ENCODE measurements around the gene MCF2L.
"Not testable (repeated sequence)": the region's sequence is repeated elsewhere in the genome, so short reads cannot be mapped to it uniquely, and the experiment has no call there.

MCF2L gene

DNA sequence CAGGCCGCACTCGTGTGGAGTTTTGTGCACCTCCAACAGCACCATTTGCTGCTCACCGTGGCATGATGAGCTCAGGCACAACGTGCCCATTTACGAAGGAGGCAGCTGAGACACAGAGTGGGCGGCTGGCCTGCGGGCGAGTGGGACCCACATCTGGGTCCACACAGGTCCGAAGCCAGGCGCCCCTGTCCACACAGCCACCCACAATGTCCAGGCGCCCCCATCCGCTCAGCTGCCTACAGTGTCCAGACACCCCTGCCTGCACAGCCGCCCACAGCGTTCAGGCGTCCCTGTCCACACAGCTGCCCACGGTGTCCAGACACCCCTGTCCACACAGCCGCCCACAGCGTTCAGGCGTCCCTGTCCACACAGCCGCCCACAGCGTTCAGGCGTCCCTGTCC lies 94.1 kb downstream of the MCF2L start:
- no peak overlapping the region for H3K4me3 ChIP-seq (ENCODE audit: low read depth, low read length)

DNA sequence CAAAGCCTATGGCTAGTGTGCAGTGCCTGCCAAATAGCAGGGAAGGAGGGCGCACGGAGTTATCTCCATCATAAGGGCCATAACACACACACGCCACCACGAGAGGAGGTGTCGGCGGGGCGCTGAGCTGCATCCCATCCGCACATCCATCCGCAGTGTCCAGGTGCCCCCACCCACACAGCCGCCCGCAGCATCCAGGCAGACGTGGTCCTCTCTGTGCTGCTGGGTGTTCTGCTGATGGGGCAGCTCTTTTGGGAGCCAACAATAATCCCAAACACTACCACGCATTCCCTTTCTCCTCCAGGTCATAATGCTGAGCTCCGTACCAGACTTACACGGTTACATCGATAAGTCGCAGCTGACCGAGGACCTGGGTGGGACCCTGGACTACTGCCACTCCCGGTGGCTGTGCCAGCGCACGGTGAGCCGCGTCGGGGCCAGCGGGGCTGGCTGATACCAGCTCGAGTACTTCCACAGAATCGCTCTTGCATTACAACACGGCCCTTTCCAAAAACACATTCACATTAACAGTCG lies 95.1 kb downstream of the MCF2L start:
- H3K4me3 ChIP-seq (ENCODE audit: low read depth, low read length) = no peak overlapping the region

DNA sequence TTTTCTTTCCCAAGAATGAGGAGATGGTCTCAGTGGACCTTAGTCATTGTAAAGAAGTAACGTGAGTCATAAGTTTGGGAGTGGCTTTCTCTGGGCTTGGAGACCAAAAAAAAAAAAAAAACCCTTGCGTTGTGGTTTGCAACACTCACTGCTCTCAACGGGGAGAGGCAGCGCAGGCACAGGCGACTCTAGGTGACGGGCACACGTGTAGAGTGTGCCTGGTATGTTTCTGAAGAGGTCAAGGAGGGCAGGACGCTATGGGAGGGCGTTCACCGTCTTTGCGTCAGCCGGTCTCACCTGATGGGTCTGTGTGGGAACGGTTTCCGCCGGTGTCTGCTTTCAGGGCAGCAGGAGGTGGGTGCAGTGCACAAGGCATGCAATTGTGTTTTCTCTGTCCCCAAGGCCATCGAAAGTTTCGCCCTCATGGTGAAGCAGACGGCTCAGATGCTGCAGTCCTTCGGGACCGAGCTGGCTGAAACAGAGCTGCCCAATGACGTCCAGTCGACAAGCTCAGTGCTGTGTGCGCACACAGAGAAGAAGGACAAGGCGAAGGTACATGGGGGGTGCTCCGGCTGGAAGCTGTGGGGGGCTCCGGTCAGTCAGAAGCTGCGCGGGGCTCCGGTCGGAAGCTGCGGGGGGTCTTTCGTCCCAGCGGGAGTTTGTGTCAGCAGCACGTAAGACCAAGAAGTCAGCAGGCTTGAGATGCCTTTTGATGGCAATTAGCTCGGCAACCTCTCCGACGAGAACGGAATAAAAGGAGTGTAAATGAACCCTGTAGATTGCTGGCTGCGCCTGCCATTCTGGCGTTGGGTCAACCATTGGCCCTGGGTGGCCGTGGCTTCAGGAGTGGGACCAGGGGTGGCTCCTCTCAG lies 95.8 kb downstream of the MCF2L start:
- H3K4me3 ChIP-seq (ENCODE audit: low read depth, low read length) = no peak overlapping the region

GRCh38 chr13:113065406-113066141 lies 96.6 kb downstream of the MCF2L start:
- no peak overlapping the region for H3K4me3 ChIP-seq (ENCODE audit: low read depth, low read length)

GRCh38 chr13:113066142-113066455 lies 97.1 kb downstream of the MCF2L start:
- no peak overlapping the region for H3K4me3 ChIP-seq (ENCODE audit: low read depth, low read length)

DNA sequence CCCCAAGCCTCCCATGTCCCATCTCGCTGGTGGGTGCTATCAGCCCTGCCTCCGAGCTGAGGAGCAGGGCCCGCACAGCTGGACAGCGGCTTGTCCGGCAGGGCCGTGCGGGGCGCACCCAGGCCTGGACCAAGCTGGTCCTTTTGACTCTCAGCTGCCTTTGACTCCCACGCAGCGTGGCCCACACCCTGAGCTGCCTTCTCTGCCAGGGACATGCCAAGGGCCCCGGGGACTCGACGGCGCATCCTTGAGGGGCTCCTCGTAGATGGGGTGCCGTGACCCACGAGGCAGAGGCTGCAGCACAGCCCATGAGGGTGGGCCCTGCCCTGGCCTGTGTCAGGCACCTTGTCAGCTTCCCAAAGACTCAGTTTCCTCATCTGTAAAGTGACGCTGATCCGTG lies 97.7 kb downstream of the MCF2L start:
- H3K4me3 ChIP-seq (ENCODE audit: low read depth, low read length) = no peak overlapping the region

GRCh38 chr13:113069861-113070805 lies 101.1 kb downstream of the MCF2L start:
- no peak overlapping the region for H3K4me3 ChIP-seq (ENCODE audit: low read depth, low read length)

DNA sequence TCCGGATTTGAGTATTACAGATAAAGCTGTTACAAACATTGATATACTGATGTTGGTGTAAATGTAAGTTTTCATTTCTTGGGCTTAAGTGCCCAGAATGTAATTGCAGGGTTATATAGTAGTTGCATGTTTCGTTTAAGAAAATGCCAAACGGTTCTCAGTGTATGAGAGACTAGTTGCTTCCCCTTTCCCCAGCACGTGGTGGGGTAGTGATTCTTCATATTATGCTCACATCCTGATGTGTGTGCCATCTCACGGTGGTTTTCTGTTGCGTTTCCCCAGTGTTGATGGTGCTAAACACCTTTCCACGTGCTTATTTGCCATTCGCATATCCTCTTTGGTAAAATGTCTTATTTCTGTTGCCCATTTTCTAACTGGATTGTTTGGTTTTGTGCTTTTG lies 101.8 kb downstream of the MCF2L start:
- H3K4me3 ChIP-seq (ENCODE audit: low read depth, low read length) = no peak overlapping the region

- no peak overlapping the region for H3K4me3 ChIP-seq (ENCODE audit: low read depth, low read length)
Measured at GRCh38 chr13:113072376-113072775, 103.4 kb downstream of the MCF2L start.

DNA sequence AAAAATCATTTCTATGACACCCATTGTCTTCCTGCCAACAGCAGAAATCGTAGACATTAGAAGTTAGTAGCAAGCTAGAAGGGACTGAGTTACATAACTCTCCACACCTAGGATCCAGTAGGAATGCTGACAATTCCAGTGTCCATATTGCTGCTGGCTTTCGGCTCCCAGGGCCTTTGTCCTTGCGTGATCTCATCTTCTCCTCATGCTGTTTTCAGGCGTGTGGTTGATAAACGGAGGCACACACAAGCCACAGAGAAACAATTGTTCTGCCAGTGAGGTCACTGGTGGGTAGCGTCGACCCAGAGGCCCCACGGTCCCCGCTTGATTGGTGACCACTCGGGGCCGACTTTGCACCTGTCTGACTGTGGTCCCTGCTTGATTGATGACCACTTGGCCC lies 104.9 kb downstream of the MCF2L start:
- H3K4me3 ChIP-seq (ENCODE audit: low read depth, low read length) = no peak overlapping the region

DNA sequence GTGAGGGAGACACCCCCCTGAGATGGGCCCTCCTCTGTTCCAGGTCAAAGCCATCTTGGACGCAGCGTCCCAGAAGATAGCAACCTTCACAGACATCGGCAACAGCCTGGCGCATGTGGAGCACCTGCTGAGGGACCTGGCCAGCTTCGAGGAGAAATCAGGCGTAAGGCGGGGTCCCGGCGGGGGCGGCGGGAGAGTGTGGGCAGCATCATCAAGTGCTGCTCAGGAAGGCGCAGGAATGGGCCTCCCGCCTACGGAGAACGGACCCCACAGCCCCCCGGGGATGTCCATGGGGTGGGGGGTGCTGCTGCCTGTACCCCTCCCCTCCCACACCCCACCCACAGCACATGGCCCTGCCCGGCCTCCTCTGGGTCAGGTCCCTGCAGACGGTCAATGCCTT lies 105.4 kb downstream of the MCF2L start:
- H3K4me3 ChIP-seq (ENCODE audit: low read depth, low read length) = no peak overlapping the region

- H3K4me3 ChIP-seq (ENCODE audit: low read depth, low read length) = no peak overlapping the region
Measured at GRCh38 chr13:113074876-113075275, 105.9 kb downstream of the MCF2L start.

DNA sequence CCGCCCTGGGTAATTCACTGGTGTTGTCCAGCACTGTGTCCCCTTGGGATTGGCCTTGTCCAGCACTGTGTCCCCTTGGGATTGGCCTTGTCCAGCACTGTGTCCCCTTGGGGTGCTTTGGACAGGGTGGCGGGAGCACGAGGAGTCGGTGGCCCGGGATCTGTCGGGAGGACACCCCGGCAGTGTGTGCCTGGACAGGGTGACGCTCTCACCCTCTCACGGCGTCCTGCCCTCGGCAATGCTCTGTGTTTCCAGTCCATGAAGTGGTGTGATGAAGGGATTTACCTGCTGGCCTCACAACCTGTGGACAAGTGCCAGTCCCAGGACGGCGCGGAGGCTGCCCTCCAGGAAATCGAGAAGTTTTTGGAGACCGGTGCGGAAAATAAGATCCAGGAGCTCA lies 106.7 kb downstream of the MCF2L start:
- no peak overlapping the region for H3K4me3 ChIP-seq (ENCODE audit: low read depth, low read length)

DNA sequence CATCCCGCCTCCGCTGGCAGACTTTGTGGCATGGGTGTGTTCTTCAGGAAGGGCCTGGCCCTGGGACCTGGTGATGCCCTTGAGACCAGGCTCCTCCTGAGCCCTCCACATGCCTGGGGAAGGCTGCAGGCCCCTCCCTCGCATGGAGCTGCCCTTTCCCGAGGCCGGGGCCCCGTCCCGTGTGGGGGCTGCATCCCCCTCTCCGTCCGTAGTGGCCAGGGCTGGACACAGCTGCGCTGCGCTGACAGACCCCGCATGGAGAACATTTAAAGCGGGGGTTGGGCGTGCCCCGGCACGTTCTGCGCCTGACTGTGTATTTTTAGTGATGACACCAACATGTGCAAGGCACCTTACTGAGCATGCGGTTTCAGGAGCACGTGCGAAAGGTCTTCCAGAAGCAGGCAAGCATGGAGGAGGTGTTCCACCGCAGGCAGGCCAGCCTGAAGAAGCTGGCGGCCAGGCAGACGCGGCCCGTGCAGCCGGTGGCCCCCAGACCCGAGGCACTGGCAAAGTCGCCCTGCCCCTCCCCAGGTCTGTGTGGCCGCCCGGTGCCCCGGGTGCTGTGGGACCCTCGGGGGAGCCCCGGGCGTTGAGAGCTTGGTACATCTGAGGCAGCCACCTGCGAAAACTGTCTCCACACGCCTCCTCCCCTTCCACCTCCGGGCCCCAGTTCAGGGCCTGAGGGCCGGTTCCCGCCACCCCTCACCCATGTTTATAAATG lies 107.8 kb downstream of the MCF2L start:
- no peak overlapping the region for H3K4me3 ChIP-seq (ENCODE audit: low read depth, low read length)

DNA sequence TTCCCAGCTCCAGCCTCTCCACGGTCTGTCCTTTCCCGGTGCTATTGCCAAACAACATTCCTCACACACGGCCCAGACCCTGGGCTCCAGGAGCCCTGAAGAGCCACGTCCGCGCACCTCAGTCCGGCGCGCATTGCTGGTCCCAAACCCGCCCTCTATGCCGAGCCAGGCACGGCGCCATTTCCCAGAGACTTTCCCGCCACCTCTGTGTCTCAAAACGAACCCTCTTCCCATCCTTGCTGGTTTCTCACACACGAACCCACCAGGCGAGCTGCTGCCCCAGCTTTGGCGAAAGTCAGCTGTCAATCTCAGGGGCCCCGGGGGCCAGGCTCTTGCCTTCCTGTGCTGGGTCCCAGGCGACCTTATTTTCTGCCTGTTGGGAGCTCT lies 108.5 kb downstream of the MCF2L start:
- H3K4me3 ChIP-seq (ENCODE audit: low read depth, low read length) = no peak overlapping the region

GRCh38 chr13:113077953-113078901 lies 109.2 kb downstream of the MCF2L start:
- H3K4me3 ChIP-seq (ENCODE audit: low read depth, low read length) = no peak overlapping the region

DNA sequence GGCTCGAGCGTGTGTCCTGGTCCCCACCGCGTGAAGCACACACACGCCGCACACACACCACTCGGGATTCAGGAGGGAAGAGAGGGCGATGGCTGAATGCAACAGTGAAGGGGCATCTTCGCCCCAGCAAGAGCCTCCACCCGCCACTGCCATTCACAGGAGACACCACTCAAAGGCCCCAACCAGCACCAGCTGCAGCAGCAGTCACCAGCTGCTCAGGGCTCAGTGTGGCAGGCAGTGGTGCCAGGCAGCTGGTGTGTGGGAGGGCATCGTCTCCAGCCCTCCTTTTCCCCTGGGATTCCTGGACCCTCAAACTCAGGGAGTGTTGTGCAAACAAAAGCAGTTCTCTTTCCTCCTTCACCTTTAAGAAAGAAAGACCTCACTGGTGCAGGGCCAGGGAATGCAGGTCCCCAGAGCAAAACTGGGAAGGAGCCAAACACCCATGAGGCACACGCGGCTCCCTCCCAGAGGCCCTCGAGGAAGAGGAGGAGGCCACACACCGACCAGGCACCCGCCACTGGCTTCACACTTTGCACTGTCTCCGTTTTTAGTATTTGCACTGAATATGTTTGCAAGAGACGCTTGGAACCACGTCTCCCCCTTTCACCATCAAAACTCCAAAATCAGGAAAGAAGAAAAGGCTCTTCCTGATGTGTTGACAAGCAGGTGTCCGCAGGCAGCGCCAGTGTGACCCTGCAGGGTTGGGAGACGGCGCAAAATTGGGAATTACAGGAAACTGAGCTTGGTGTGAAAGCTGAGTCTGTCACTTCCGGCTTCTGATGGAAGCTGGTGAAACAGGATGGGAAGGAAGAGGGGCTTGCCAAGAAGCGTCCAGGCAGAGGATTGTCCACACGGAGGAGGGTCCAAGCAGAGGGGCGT lies 110.1 kb downstream of the MCF2L start:
- H3K4me3 ChIP-seq (ENCODE audit: low read depth, low read length) = no peak overlapping the region

- not testable (repeated sequence) for H3K4me3 ChIP-seq (ENCODE audit: low read depth, low read length)
Measured at GRCh38 chr13:113079781-113080080, 110.7 kb downstream of the MCF2L start.
